ENCODE data around the gene ARL2.

The ARL2 gene

DNA sequence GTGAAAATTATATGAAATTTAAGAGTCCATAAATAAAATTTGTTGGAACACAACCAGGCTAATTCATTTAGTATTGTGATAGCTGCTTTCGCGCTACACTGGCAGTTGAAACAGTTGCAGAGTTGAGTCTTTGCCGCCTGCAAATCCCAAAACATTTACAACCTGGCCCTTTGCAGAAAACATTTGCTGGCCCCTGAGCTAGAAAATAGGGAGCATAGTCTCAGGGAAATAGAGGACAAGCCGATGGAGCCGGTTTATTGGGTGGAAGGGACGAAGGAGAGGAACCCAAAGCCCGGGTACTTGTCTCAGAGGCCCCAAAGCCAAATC lies 26.5 kb downstream of the ARL2 start:
- H3K27ac ChIP-seq (ENCODE audit: extremely low read depth, low read depth, low read length), result peak overlapping the region; percentile 75
- H3K36me3 ChIP-seq (ENCODE audit: control insufficient read depth in 2 of 2, insufficient read depth in 1 of 2, low read length in 2 of 2), result peaks cover 0 to 47% of the 10 kb centered on the region in 2 experiments; a peak in 2 of 3 replicates
- peak overlapping the region; percentile 80 for H3K4me3 ChIP-seq (ENCODE audit: low read depth, low read length)
- no peaks in the 10 kb centered on the region for H3K4me1 ChIP-seq (ENCODE audit: control insufficient read depth, insufficient read depth, low read length)
- ChIA-PET CTCF (interaction anchor here (0.6 to 1.6 kb wide), 6 partner anchors 9 to 171 kb away, joined by 3 to 5 read pairs (median 4); partner anchors contain the start of genes ARL2 and CDCA5), POLR2A (interaction anchor here (0.8 to 2.1 kb wide), 12 partner anchors 9 to 123 kb away, joined by 3 to 17 read pairs (median 5); partner anchors contain the start of genes ARL2, ATG2A, CDCA5 and FAU)
- H3K9me3 ChIP-seq (ENCODE audit: control insufficient read depth, insufficient read depth, low read depth, low read length), result no peaks in the 10 kb centered on the region
- TF ChIP-seq ZNF335 (tag by site-specific recombination; conservative IDR thresholded peaks at IDR 0.05) (peak; percentile 48; the same call in 1 of the 2 replicates), IKZF3 (tag by site-specific recombination; IDR thresholded peaks at IDR 0.05) (peak; percentile 54; the same call in 1 of the 2 replicates), ZNF366 (tag by site-specific recombination; conservative IDR thresholded peaks at IDR 0.05) (0 out of 2 replicates have a peak, but pooled peaks have one; percentile 41), ZNF626 (tag by site-specific recombination; IDR thresholded peaks at IDR 0.05) (no peak), ZNF146 (tag by site-specific recombination; IDR thresholded peaks at IDR 0.05) (no peak)

DNA sequence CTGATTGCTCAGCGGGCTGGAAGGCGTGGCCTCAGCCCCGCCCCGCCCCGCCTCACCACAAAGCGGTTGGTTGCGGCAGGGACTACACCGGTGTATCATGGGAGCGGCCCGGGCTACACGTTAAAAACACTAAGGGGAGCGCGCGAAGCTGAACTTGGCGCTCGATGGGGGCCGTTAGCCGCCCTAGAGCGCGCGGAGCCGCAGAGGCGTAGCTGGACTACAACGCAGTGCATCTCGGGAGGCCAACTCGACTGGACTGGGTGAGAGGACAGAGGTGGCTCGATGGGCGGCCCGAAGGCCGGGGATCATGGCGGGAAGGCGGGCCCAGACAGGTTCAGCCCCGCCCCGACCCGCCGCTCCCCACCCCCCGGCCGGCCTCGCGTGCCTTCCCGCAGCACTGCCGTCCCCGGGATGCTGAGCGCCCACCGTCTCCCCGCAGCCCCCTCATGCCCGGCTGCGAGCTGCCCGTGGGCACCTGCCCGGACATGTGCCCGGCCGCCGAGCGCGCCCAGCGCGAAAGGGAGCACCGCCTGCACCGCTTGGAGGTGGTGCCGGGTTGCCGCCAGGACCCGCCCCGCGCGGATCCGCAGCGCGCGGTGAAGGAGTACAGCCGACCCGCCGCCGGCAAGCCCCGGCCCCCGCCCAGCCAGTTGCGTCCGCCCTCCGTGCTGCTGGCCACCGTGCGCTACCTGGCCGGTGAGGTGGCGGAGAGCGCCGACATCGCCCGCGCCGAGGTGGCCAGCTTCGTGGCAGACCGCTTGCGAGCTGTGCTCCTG lies 27.1 kb downstream of the ARL2 start, which contains the start of gene SAC3D1:
Gene SAC3D1, plus strand, starts transcription at position 364 of the 776 bp plus-strand sequence. Its CDS starts 83 bp downstream, at position 447.
- Histone ChIP-seq H3K4me3 (ENCODE audit: low read depth, low read length) (peak within 1 kb of the TSS; percentile 80), H3K36me3 (ENCODE audit: control insufficient read depth in 2 of 2, insufficient read depth in 1 of 2, low read length in 2 of 2) (peaks cover 0 to 47% of the 10 kb centered on the region in 2 experiments; a peak in 2 of 3 replicates), H3K9me3 (ENCODE audit: control insufficient read depth, insufficient read depth, low read depth, low read length) (no peaks in the 10 kb centered on the region), H3K4me1 (ENCODE audit: control insufficient read depth, insufficient read depth, low read length) (no peaks in the 10 kb centered on the region), H3K27ac (ENCODE audit: extremely low read depth, low read depth, low read length) (peak within 1 kb of the TSS; percentile 75)
- CTCF ChIA-PET, result interaction anchor here (0.6 to 1.6 kb wide), 6 partner anchors 27 to 172 kb away, joined by 3 to 5 read pairs (median 4); partner anchors contain the start of genes ARL2 and CDCA5
- POLR2A ChIA-PET, result interaction anchor here (0.6 to 2.1 kb wide), 14 partner anchors 9 to 239 kb away, joined by 3 to 17 read pairs (median 5); partner anchors contain the start of genes ARL2, ATG2A, CDCA5 and FAU
- peak; percentile 72 for TF ChIP-seq GLIS2 (tag by site-specific recombination; IDR thresholded peaks at IDR 0.05)
- no peak for TF ChIP-seq BCL11B (tag by site-specific recombination; IDR thresholded peaks at IDR 0.05; ENCODE audit: low read depth)
- TF ChIP-seq ZNF202 (tag by site-specific recombination; IDR thresholded peaks at IDR 0.05; ENCODE audit: borderline replicate concordance), result no peak
- TF ChIP-seq ZNF776 (tag by site-specific recombination; IDR thresholded peaks at IDR 0.05; ENCODE audit: borderline replicate concordance), result no peak
- TF ChIP-seq HIC1 (tag by site-specific recombination; IDR thresholded peaks at IDR 0.05), result no peak
- peak; percentile 44; the same call in 1 of the 2 replicates for TF ChIP-seq ZBTB48 (tag by site-specific recombination; IDR thresholded peaks at IDR 0.05)
- no peak for TF ChIP-seq PRDM1 (tag by site-specific recombination; IDR thresholded peaks at IDR 0.05)
- TF ChIP-seq ZNF585B (tag by site-specific recombination; IDR thresholded peaks at IDR 0.05), result no peak
- no peak for TF ChIP-seq ZNF626 (tag by site-specific recombination; IDR thresholded peaks at IDR 0.05)
- 0 out of 2 replicates have a peak, but pooled peaks have one; percentile 20 for TF ChIP-seq ZIC2 (tag by site-specific recombination; IDR thresholded peaks at IDR 0.05)
- no peak for TF ChIP-seq ZNF704 (tag by site-specific recombination; IDR thresholded peaks at IDR 0.05)
- peak; percentile 54; the same call in 1 of the 2 replicates for TF ChIP-seq KLF1 (tag by site-specific recombination; IDR thresholded peaks at IDR 0.05)
- no peak for TF ChIP-seq ZNF433 (tag by site-specific recombination; IDR thresholded peaks at IDR 0.05; ENCODE audit: low read depth)
- no peak for TF ChIP-seq ZNF214 (tag by site-specific recombination; IDR thresholded peaks at IDR 0.05; ENCODE audit: borderline replicate concordance)
- TF ChIP-seq ZNF549 (tag by site-specific recombination; IDR thresholded peaks at IDR 0.05), result no peak
- TF ChIP-seq, protein P1, sequence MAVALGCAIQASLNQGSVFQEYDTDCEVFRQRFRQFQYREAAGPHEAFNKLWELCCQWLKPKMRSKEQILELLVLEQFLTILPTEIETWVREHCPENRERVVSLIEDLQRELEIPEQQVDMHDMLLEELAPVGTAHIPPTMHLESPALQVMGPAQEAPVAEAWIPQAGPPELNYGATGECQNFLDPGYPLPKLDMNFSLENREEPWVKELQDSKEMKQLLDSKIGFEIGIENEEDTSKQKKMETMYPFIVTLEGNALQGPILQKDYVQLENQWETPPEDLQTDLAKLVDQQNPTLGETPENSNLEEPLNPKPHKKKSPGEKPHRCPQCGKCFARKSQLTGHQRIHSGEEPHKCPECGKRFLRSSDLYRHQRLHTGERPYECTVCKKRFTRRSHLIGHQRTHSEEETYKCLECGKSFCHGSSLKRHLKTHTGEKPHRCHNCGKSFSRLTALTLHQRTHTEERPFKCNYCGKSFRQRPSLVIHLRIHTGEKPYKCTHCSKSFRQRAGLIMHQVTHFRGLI (tag by site-specific recombination; IDR thresholded peaks at IDR 0.05), result peak; percentile 79
- TF ChIP-seq, protein P2, sequence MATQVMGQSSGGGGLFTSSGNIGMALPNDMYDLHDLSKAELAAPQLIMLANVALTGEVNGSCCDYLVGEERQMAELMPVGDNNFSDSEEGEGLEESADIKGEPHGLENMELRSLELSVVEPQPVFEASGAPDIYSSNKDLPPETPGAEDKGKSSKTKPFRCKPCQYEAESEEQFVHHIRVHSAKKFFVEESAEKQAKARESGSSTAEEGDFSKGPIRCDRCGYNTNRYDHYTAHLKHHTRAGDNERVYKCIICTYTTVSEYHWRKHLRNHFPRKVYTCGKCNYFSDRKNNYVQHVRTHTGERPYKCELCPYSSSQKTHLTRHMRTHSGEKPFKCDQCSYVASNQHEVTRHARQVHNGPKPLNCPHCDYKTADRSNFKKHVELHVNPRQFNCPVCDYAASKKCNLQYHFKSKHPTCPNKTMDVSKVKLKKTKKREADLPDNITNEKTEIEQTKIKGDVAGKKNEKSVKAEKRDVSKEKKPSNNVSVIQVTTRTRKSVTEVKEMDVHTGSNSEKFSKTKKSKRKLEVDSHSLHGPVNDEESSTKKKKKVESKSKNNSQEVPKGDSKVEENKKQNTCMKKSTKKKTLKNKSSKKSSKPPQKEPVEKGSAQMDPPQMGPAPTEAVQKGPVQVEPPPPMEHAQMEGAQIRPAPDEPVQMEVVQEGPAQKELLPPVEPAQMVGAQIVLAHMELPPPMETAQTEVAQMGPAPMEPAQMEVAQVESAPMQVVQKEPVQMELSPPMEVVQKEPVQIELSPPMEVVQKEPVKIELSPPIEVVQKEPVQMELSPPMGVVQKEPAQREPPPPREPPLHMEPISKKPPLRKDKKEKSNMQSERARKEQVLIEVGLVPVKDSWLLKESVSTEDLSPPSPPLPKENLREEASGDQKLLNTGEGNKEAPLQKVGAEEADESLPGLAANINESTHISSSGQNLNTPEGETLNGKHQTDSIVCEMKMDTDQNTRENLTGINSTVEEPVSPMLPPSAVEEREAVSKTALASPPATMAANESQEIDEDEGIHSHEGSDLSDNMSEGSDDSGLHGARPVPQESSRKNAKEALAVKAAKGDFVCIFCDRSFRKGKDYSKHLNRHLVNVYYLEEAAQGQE (tag by site-specific recombination; IDR thresholded peaks at IDR 0.05), result no peak
- no peak for TF ChIP-seq ZNF639 (tag by site-specific recombination; IDR thresholded peaks at IDR 0.05)
- TF ChIP-seq ZBTB8A (tag by site-specific recombination; IDR thresholded peaks at IDR 0.05), result peak; percentile 88
